Sigmoid colon (tissue), 4 donors: ENCODE results near the gene EGLN1.
"Not testable (repeated sequence)": the region's sequence is repeated elsewhere in the genome, so short reads cannot be mapped to it uniquely, and the experiment has no call there.

Source experiments
- CTCF ChIP-seq, 4 experiments: fragments of 450-650 bp in 3 of 4; fragments of 200-600 bp in 1 of 4; IDR thresholded peaks; one replicate each; pipeline ENCODE4 v1.5.1; 2016 to 2019; ENCODE audit warnings: antibody characterized with exemption in 4 of 4, mild to moderate bottlenecking in 3 of 4, moderate library complexity in 2 of 4
- EP300 ChIP-seq, 4 donors: sonication (generic); formaldehyde crosslinking; IDR thresholded peaks; one replicate each; pipeline ENCODE4 v1.6.1; 2017; ENCODE audit warnings: antibody characterized with exemption in 4 of 4
- POLR2A ChIP-seq, 2 donors: fragments of 450-650 bp; IDR thresholded peaks; one replicate each; pipeline ENCODE4 v1.6.1; 2016; ENCODE audit warnings: antibody characterized with exemption in 2 of 2, mild to moderate bottlenecking in 2 of 2, moderate library complexity in 2 of 2

- TF ChIP-seq EP300, CTCF, POLR2A (IDR thresholded peaks at IDR 0.05): not testable (repeated sequence)
Measured at GRCh38 chr1:231457956-231458355, 35.9 kb upstream of the EGLN1 start.
